LNCAP (cell line): ENCODE results near the gene STK36.
A peak's percentile ranks its signal among the peaks of the same experiment; 100 is the strongest.

Source experiments
- CTCF ChIP-seq: fragments of 450-650 bp; IDR thresholded peaks from 2 replicates; pipeline ENCODE4 v1.5.1; 2017; ENCODE audit warnings: mild to moderate bottlenecking

Gene STK36

GRCh38 chr2:218710687-218711549 lies 39.0 kb downstream of the STK36 start, which contains the start of gene TTLL4:
TSS of gene TTLL4 (plus strand) at chr2:218710835. CDS start at chr2:218737677, 26,842 bp downstream.
- peak; percentile 81 for TF ChIP-seq CTCF

- TF ChIP-seq CTCF, result no peak
Observed at GRCh38 chr2:218711550-218711929, 39.7 kb downstream of the STK36 start.

GRCh38 chr2:218713922-218714321 lies 42.0 kb downstream of the STK36 start:
- no peak for TF ChIP-seq CTCF

- no peak for TF ChIP-seq CTCF
Observed at GRCh38 chr2:218716070-218716469, 44.2 kb downstream of the STK36 start.

- TF ChIP-seq CTCF, result no peak
Observed at GRCh38 chr2:218717262-218717661, 45.4 kb downstream of the STK36 start.

- TF ChIP-seq CTCF, result no peak
Observed at GRCh38 chr2:218718058-218718457, 46.2 kb downstream of the STK36 start.

GRCh38 chr2:218719457-218719856 lies 47.6 kb downstream of the STK36 start:
- no peak for TF ChIP-seq CTCF
